B cell (primary cell): ENCODE data around the gene GGCX. TPM values are rescaled to one million over a fixed set of nuclear protein-coding genes. Genes with fewer than 3 reads are reported as not detected.
A peak's percentile ranks its signal among the peaks of the same experiment; 100 is the strongest.

Source experiments
- ATAC-seq: fragments of 200-7000 bp; cut with Tn5 transposase; one replicate; pipeline ENCODE4 v1.10.0; 2021; ENCODE audit warnings: low read depth, mild to moderate bottlenecking, moderate number of reproducible peaks, moderate library complexity
- CTCF ChIA-PET: fragments of 350-600 bp; sonication (Branson Sonifier 250); formaldehyde crosslinking; loops from one replicate; lab custom pipeline; 2021; ENCODE audit warnings: antibody characterized with exemption, inconsistent platforms; lab: Charles Lee
- POLR2A ChIA-PET: fragments of 350-600 bp; sonication (Branson Sonifier 250); formaldehyde crosslinking; loops from one replicate; lab custom pipeline; 2021; ENCODE audit warnings: antibody characterized with exemption; lab: Charles Lee
- DNase-seq: peaks from one replicate; pipeline ENCODE4 v3.0.0; 2013
- H2AFZ ChIP-seq: 2 replicates; pipeline ENCODE4 v1.6.1; 2012; ENCODE audit warnings: mild to moderate bottlenecking, low read depth, low read length; ENCODE audit not compliant: insufficient read depth, poor library complexity, severe bottlenecking
- H3K27ac ChIP-seq, 2 donors: 1 replicate in 1 of 2; 2 replicates in 1 of 2; pipeline ENCODE4 v1.5.1; 2012 to 2013; ENCODE audit warnings: low read length in 2 of 2, mild to moderate bottlenecking in 2 of 2, moderate library complexity in 1 of 2
- H3K27me3 ChIP-seq, 4 experiments: fragments of 200-600 bp in 1 of 4; sonication (generic) in 1 of 4; replicated peaks in 1 of 4; 1 replicate in 2 of 4; 2 replicates in 2 of 4; pipeline versions ENCODE4 v1.6.1 to v1.7.0; 2013 to 2016; ENCODE audit warnings: low read length in 3 of 4, mild to moderate bottlenecking in 2 of 4, mixed read lengths in 1 of 4, moderate library complexity in 1 of 4; ENCODE audit not compliant: insufficient read depth in 4 of 4, control insufficient read depth in 3 of 4; ENCODE audit errors: control extremely low read depth in 1 of 4
- H3K36me3 ChIP-seq, 2 experiments: replicated peaks in 1 of 2; 1 replicate in 1 of 2; 2 replicates in 1 of 2; pipeline versions ENCODE4 v1.6.1 to v1.7.1; 2013; ENCODE audit warnings: low read length in 1 of 2; ENCODE audit not compliant: insufficient read depth in 2 of 2, control insufficient read depth in 1 of 2; ENCODE audit errors: control extremely low read depth in 1 of 2, extremely low read depth in 1 of 2
- H3K4me1 ChIP-seq, 2 donors: fragments of 200-600 bp in 1 of 2; sonication (generic) in 1 of 2; 1 replicate in 1 of 2; 2 replicates in 1 of 2; pipeline versions ENCODE4 v1.5.1 to v1.6.1; 2013 to 2017; ENCODE audit warnings: low read length in 2 of 2; ENCODE audit not compliant: control insufficient read depth in 2 of 2, insufficient read depth in 2 of 2
- H3K4me2 ChIP-seq: replicated peaks from 2 replicates; pipeline ENCODE3; 2012; ENCODE audit warnings: mild to moderate bottlenecking, low read depth, low read length; ENCODE audit not compliant: poor library complexity, severe bottlenecking
- H3K4me3 ChIP-seq, 5 experiments: fragments of 200-600 bp in 1 of 5; sonication (generic) in 1 of 5; 1 replicate in 3 of 5; 2 replicates in 2 of 5; pipeline versions ENCODE4 v1.5.1 to v1.7.0; 2011 to 2016; ENCODE audit warnings: low read length in 4 of 5, mild to moderate bottlenecking in 4 of 5, low read depth in 2 of 5, control low read depth in 1 of 5, moderate library complexity in 1 of 5; ENCODE audit not compliant: insufficient read depth in 1 of 5; ENCODE audit errors: control extremely low read depth in 1 of 5, extremely low read depth in 1 of 5
- H3K79me2 ChIP-seq: fragments of 200-600 bp; sonication (generic); one replicate; pipeline ENCODE4 v1.6.0; 2016; ENCODE audit warnings: low read length; ENCODE audit not compliant: control insufficient read depth, insufficient read depth
- H3K9ac ChIP-seq: fragments of 200-600 bp; sonication (generic); 2 replicates; pipeline ENCODE4 v1.6.1; 2017; ENCODE audit warnings: mild to moderate bottlenecking, low read length, moderate library complexity
- H3K9me3 ChIP-seq, 3 donors: one replicate each; pipeline versions ENCODE4 v1.6.1 to v1.7.1; 2013; ENCODE audit warnings: low read length in 2 of 3; ENCODE audit not compliant: control insufficient read depth in 2 of 3, insufficient read depth in 1 of 3; ENCODE audit errors: control extremely low read depth in 1 of 3
- H4K20me1 ChIP-seq: 2 replicates; pipeline ENCODE4 v1.6.0; 2012; ENCODE audit warnings: mild to moderate bottlenecking, low read length; ENCODE audit not compliant: insufficient read depth, control insufficient read depth, poor library complexity, severe bottlenecking
- H3K27ac Mint-ChIP-seq: one replicate; pipeline ENCODE4 v1.8.0; 2021; ENCODE audit warnings: mixed read lengths
- H3K27me3 Mint-ChIP-seq: one replicate; pipeline ENCODE4 v1.8.0; 2021; ENCODE audit warnings: mixed read lengths
- H3K4me1 Mint-ChIP-seq: one replicate; pipeline ENCODE4 v1.8.0; 2021; ENCODE audit warnings: mixed read lengths
- H3K4me3 Mint-ChIP-seq: one replicate; pipeline ENCODE4 v1.8.0; 2021; ENCODE audit warnings: mixed read lengths
- H3K9me3 Mint-ChIP-seq: one replicate; pipeline ENCODE4 v1.8.0; 2022; ENCODE audit warnings: mixed read lengths; ENCODE audit not compliant: insufficient read depth
- EZH2 ChIP-seq: IDR thresholded peaks from 2 replicates; pipeline ENCODE4 v1.6.1; 2012; ENCODE audit warnings: borderline replicate concordance, low read depth, mild to moderate bottlenecking, moderate library complexity, low read length; ENCODE audit not compliant: insufficient read depth, poor library complexity, severe bottlenecking
- WGBS: methylation state at CpG from one replicate; pipeline ENCODE4 v1.1.5; 2013; ENCODE audit warnings: missing lambda C conversion rate; ENCODE audit not compliant: insufficient coverage; 5-methylcytosine and 5-hydroxymethylcytosine counted together
- intact Hi-C: fragments of 100-400 bp; cut with micrococcal nuclease; formaldehyde crosslinking; loops from one replicate; pipeline ENCODE4 v1.10.0; 2022
- polyA plus RNA-seq: library from polyadenylated mRNA; depleted of rRNA; stranded (reverse); fragments of >200 nt; gene quantifications from 2 replicates; pipeline ENCODE4 v1.2.3, GENCODE V29; 2012
- total RNA-seq, 2 donors: library from RNA; stranded (reverse); fragments of 120-200 nt in 1 of 2; gene quantifications; 1 replicate in 1 of 2; 2 replicates in 1 of 2; pipeline versions ENCODE4 v1.2.3 to v1.2.4, GENCODE V29; 2013 to 2022
- TF ChIP-seq, protein P1 (sequence below): fragments of 200-600 bp; IDR thresholded peaks from one replicate; pipeline ENCODE4 v1.8.0; 2022; ENCODE audit warnings: antibody characterized with exemption, mild to moderate bottlenecking

GGCX gene
- total and polyA plus RNA-seq, 2 donors (not counting 1 experiment from before 2014, with no cell fraction given): 23.5 to 36.8 TPM

DNA sequence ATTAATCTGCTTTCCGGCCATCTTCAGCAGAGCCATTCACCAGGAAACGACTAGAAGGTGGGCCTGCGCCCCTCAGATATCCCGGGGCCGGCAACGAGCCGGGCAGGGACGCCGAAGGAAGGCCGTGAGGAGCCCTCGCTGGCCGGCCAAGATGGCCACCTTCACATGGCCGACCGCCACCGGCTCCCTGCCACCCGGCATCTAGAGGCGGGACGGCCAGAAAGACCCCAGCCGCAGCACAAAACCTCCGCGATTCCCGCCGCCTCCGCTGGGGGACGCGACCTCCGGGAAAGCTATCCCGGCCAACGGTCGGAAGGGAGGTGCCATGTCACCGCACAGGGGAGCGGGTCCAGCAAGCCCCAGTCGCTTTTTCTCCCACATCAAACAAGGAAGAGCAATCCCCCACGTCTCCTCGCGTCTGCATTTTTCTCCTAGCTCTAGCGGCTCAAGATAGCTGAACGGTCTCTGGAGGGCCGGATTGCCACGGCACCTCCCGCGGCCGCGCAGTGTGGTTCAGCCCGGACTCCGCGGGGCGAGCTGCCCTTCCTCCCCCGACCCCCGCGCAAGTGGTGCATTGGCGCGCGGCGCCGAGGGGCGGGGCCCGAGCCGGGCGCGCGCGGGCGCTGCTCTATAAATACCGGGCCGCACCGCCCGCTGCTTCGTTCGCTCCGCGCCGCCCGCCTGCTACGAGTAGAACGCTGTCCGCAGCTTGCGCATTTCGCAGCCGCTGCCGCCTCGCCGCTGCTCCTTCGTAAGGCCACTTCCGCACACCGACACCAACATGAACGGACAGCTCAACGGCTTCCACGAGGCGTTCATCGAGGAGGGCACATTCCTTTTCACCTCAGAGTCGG lies 22.6 kb downstream of the GGCX start, which contains the start of gene MAT2A:
MAT2A (plus strand) TSS at position 662 of the 854 bp plus-strand sequence; CDS start at position 782, 120 bp downstream.
- H3K4me1 Mint-ChIP-seq: peaks cover 37% of the 10 kb centered on the region

More for the DNA sequence above, 22.6 kb downstream of the GGCX start, which contains the start of gene MAT2A:
- peak within 1 kb of the TSS; percentile 82 for H3K9ac ChIP-seq
- peaks cover 20% of the 10 kb centered on the region for H4K20me1 ChIP-seq
- H3K4me3 Mint-ChIP-seq: peak within 1 kb of the TSS; percentile 98
- H3K27ac ChIP-seq: peak within 1 kb of the TSS; percentile 81 to 89
- H3K4me3 ChIP-seq: peak within 1 kb of the TSS; percentile 78 to 99 (median 92)
- H3K9me3 Mint-ChIP-seq: no peaks in the 10 kb centered on the region
- no peaks in the 10 kb centered on the region for H3K27me3 ChIP-seq
- H3K9me3 ChIP-seq: no peaks in the 10 kb centered on the region
- CTCF ChIA-PET: interaction anchor here (0.6 to 7.8 kb wide), 6 partner anchors 12 to 211 kb away, joined by 3 to 104 read pairs (median 10); partner anchors contain the start of gene TGOLN2
- intact Hi-C loops: loop anchor here (1.0 to 10.0 kb wide), 11 partner anchors 14 to 657 kb away; partner anchors contain the start of genes ELMOD3, GGCX, IMMT and RETSAT
- ATAC-seq (peak; percentile 80), DNase-seq (peak; percentile 94)
- peak within 1 kb of the TSS; percentile 99 for H3K27ac Mint-ChIP-seq
- peaks cover 7 to 27% of the 10 kb centered on the region in 2 experiments for H3K36me3 ChIP-seq
- TF ChIP-seq, protein P1, sequence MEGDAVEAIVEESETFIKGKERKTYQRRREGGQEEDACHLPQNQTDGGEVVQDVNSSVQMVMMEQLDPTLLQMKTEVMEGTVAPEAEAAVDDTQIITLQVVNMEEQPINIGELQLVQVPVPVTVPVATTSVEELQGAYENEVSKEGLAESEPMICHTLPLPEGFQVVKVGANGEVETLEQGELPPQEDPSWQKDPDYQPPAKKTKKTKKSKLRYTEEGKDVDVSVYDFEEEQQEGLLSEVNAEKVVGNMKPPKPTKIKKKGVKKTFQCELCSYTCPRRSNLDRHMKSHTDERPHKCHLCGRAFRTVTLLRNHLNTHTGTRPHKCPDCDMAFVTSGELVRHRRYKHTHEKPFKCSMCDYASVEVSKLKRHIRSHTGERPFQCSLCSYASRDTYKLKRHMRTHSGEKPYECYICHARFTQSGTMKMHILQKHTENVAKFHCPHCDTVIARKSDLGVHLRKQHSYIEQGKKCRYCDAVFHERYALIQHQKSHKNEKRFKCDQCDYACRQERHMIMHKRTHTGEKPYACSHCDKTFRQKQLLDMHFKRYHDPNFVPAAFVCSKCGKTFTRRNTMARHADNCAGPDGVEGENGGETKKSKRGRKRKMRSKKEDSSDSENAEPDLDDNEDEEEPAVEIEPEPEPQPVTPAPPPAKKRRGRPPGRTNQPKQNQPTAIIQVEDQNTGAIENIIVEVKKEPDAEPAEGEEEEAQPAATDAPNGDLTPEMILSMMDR: peak; percentile 52
- TF ChIP-seq EZH2: no peak
- H3K4me1 ChIP-seq: peaks cover 21 to 30% of the 10 kb centered on the region in 2 donors
- no peaks in the 10 kb centered on the region for H3K27me3 Mint-ChIP-seq
- H3K4me2 ChIP-seq: peak within 1 kb of the TSS; percentile 83
- peak within 1 kb of the TSS; percentile 91 for H2AFZ ChIP-seq
- WGBS: under 1% methylated on average over 92 of the region's 92 CpGs
- POLR2A ChIA-PET: interaction anchor here (0.6 to 3.5 kb wide), 21 partner anchors 12 to 903 kb away, joined by 3 to 39 read pairs (median 5); partner anchors contain the start of genes C2orf68, ELMOD3, GGCX and IMMT
- H3K79me2 ChIP-seq: peaks cover 25% of the 10 kb centered on the region
